HG03103 (cell line): ENCODE data around the gene TSSC4.
"Not testable (repeated sequence)": the region's sequence is repeated elsewhere in the genome, so short reads cannot be mapped to it uniquely, and the experiment has no call there.

Source experiments
- ATAC-seq: cut with Tn5 transposase; IDR thresholded peaks from one replicate; pipeline ENCODE4 v1.9.1; 2021; ENCODE audit warnings: low read depth; ENCODE audit not compliant: unreplicated experiment

The TSSC4 gene

GRCh38 chr11:2400069-2400761 lies at the start of gene TSSC4:
TSS of gene TSSC4 (plus strand) at chr11:2400750. CDS start at chr11:2402634, 1,884 bp downstream.
- ATAC-seq = peak; percentile 71

GRCh38 chr11:2351701-2352100 lies 48.8 kb upstream of the TSSC4 start:
- no peak for ATAC-seq

- ATAC-seq = no peak
These were observed 48.1 kb upstream of the TSSC4 start for GRCh38 chr11:2352420-2352819.

DNA sequence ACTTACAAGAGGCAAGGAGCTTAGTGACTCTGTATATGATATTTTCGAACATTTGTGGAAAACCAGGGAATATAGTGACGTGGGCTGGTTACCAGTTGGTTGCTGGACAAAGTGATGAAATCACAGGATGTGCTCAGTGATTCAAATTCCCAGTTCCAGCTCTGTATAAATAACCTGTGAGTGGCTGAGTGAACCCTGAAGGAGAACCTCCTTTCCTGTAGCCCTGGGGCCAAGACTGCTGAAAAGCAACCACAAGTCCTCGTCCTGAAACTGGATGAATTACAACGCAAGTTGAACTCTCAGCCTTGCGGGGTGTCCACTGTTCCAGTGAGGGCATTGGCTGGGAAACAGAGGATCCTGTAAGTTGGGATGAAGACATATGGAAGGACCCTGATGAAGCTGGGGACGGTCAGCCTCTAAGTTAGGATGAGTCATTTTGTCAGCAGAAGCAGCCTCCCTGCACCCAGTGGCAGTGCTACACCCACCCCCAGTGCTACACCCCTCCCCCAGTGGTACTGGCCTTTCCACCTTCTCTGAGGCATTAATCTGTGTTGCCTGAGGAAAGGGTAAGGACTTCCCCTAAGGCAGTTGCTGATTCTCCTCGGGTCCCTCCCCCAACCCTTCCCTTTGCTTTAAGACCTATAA lies 45.4 kb upstream of the TSSC4 start:
- ATAC-seq = no peak

DNA sequence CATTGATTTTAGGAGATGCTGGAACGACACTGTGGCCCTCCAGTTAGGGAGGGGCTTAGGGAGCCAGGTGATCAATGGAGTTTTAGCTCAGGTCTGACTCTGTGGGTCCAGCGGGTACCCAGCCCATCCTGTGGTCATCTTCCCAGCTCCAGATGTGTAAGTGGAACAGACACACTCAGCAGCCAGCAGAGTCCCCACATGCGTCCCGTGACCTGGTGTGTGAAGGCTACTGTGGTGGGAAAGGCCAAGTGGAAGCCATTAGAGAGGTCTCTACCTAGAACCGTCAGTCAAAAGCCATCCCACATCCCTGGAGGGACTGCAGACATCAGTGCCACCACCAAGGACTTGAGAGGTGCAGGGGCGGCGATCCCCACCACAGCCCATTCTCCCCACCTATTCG lies 43.3 kb upstream of the TSSC4 start:
- ATAC-seq = no peak

DNA sequence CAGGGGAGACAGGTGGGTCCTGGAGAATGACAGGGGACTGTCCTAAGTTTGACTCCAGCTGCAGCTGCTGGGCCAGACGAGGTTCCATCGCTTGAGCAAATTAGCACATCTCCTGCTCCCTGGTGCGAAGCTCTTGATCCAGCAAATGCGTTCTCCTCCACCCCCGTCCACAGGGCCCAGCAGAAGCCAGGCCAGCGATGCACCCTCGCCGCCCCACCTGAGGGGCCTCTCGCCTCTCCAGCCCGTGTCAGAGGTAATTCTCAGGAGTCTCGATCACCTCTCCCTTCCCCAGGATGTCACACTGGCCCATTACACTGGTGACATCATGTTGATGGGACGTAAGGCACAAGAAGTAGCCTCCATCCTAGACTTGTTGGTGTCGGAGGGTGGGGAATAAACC lies 42.9 kb upstream of the TSSC4 start:
- not testable (repeated sequence) for ATAC-seq

DNA sequence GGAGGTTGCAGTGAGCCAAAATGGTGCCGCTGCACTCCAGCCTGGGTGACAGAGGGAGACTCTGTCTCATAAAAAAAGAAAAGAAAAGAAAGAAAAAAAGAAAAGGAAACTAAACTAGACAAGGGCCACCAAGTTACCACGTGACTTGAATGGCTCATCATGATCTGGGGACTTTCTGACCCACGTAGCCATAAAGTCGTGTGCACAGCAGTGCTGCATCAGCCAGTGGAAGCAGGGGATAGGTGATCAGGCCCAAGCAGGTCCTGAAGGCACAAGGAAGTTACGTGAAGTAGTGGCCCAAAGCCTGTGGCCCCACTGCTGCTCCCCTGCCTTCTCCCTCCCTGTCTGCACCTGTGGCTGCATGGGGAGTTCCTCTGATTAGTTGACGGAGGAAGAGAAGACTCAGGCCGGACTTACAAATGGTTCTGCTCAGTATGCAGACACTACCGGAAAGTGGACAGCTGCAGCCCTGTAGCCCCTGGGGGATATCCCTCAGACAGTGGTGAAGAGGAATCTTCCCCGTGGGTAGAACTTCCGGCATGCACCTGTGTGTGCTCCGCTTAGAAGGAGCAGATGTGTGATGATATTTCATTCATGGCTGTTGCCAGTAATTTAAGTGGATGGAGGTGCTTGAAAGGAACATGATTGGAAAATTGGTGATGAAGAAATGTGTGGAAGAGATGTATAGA lies 41.7 kb upstream of the TSSC4 start:
- no peak for ATAC-seq

GRCh38 chr11:2359557-2359956 lies 41.0 kb upstream of the TSSC4 start:
- no peak for ATAC-seq

DNA sequence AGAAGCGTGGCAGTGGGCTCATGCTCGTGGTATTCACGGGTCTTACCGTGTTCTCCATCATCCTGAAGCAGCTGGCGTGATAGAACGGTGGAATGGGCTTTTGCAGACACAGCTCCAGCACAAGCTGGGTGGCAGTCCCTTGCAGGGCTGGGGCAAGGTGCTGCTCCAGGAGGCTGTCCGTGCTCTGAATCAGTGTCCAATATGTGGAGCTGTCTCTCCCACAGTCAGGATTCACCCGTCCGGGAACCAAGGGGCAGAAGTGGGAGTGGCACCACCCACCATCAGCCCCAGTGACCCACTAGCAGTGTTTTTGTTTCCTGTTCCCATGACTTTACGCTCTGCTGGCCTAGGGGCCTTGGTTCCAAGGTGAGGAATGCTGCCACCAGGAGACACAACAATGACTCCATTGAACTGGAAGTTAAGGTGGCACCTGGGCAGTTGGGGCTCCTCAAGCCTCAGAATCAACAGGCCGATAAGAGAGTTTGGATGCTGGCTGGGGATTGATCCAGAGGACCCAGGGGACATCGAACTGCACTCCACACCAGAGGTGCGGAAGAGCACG lies 40.4 kb upstream of the TSSC4 start:
- ATAC-seq = no peak

GRCh38 chr11:2361565-2361964 lies 39.0 kb upstream of the TSSC4 start:
- no peak for ATAC-seq

GRCh38 chr11:2362414-2362813 lies 38.1 kb upstream of the TSSC4 start:
- ATAC-seq = no peak

DNA sequence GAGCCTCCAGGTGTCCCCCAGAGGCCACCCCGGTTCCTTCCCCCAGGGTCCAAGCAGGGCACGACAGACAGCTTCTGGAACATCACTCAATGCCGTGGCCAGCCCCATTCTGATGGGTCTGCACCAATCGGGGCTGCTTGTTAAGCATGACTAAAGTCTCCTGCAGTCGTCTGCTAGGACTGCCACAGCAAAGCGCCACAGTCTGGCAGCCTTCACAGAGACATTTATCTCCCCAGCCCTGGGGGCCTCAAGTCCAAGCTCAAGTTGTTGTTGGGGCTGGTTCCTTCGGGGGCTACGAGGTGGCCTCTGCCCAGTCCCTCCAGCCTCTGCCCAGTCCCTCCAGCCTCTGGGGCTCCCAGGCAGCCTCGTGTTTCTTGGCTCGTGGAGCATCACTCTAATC lies 37.4 kb upstream of the TSSC4 start:
- ATAC-seq = no peak

- no peak for ATAC-seq
These were observed 36.8 kb upstream of the TSSC4 start for GRCh38 chr11:2363577-2364370.

GRCh38 chr11:2364386-2364785 lies 36.2 kb upstream of the TSSC4 start:
- not testable (repeated sequence) for ATAC-seq

DNA sequence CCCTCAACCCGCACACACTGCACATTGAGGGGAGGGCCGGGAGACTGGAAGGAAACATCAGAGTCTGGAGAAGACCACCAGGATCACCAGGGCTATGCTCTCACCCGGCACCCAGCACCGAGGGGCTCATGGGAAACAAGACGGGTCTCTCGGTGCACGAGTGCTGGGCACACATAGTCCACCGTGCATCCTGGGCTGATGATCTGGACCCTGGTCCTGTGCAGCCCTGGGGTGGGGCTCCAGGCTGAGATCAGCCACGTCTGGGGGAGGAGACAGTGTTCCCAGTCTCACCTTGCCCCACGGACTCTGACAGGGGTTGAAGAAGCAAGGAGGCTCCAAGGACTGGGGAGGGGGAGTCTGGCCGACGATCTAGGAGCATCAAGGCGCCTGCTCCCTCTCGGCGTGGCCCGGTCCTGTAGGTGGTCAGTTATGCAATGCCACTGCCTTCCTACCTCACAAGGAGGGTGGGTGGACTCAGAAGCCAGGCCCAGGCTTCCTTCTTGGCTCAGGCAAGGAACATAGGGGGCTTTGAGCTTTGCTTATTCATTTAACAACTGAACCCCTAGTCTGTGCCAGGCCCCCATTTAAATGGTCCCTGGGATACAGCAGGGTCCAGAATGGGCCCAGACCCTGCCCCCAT lies 34.9 kb upstream of the TSSC4 start:
- ATAC-seq = no peak

DNA sequence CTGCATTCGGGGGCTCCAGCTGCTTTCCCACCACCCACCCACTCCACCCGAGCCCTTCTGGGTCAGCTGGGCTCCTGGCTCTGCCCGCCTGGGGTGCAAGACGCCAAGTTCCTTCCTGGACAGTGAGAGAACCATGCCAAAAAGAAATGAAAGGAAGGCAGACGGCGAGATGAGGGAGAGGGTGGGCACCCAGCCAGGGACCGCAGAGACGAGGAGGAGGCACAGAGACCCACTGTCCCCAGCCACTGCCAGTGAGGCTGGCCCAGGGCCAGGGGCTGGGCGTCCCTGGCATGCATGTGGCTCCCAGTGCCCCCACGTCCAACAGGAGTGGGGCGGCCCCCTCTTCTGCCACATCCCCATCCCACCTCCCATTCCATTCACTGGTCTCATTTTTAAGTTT lies 34.3 kb upstream of the TSSC4 start:
- no peak for ATAC-seq

GRCh38 chr11:2366733-2367132 lies 33.8 kb upstream of the TSSC4 start:
- ATAC-seq = no peak

DNA sequence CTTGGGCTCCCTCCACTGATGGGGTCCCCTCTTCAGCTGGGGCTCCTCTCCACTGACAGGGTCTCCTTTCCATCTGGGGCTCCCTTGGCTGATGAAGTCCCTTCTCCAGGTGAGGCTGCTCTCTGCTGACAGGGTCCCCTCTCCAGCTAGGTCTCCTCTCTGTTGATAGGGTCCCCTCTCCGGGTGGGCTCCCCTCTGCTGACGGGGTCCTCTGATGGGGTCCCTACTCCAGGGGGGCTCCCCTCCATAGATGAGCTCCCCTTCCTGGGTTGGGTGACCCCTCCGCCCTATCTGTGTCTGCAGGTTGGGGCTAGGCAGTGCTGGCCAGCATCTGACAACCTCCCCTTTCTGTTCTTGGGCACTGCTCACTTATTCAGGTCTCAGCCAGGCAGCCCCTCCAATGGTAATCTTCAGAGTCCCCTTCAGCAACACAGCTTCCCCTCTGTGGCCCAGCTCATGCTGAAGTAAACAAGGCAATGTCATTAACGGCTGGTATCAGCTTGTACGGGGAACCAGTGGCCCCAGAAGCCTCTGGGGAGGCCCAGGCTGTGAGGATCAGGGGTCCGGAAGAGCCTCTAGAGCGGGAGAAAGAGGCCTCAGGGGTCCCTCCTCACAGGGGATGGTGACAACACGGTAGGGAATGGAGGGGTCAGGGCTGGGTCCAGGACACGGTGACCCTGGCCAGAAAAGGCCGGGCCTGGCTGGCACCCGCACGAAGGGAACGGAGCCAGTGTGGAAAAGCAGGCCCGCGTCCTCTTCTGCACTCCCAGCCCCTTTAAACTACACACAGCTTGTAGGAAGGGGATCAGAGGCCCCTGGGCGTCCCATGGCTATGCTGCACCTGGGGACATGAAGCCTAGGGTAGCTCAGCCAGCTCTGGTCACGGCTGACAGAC lies 33.0 kb upstream of the TSSC4 start:
- no peak for ATAC-seq

DNA sequence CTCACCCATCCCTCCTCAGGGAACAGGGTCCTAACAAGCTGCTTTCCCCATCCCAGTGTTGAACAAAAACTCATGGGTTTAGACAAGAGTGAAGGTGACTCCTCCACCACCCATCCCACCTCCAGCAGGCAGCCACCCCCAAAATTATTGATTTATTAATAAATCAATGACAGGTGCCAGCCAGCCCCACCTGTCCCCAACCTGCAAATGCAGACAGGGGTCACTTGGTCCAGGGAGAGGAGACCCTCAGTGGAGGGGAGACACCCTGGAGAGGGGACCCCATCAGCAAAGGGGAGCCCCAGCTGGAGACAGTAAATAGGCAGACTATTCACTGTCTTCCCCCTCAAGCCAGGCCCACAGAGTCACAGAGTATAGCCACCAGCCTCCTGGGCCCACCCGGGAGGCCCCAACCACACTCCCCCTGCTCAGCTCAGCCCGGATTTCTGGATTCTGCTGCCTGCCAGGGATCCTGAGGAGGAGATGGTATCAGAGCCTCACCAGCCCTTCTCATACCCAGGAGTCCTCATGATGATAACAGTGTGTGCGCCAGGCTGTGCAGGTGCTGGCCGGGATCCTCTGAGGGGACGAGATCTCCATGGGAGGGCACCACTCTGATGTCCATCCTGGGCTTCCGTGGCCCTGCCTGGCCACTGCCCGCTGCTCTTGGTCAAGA lies 32.2 kb upstream of the TSSC4 start:
- no peak for ATAC-seq
